Muscle layer of duodenum (tissue), 2 donors: Measurements from ENCODE around the gene MTURN.
A peak's percentile ranks its signal among the peaks of the same experiment; 100 is the strongest.

Source experiments
- H3K27ac ChIP-seq: one replicate; pipeline ENCODE4 v1.7.0; 2013; ENCODE audit warnings: mild to moderate bottlenecking, low read length
- H3K27me3 ChIP-seq: one replicate; pipeline ENCODE4 v1.7.0; 2013; ENCODE audit warnings: low read depth, mild to moderate bottlenecking, control low read depth, low read length
- H3K36me3 ChIP-seq, 2 donors: one replicate each; pipeline ENCODE4 v1.7.0; 2013; ENCODE audit warnings: low read length in 2 of 2, control low read depth in 1 of 2, mild to moderate bottlenecking in 1 of 2; ENCODE audit not compliant: insufficient read depth in 2 of 2, control insufficient read depth in 1 of 2
- H3K4me1 ChIP-seq, 2 donors: one replicate each; pipeline ENCODE4 v1.7.0; 2013; ENCODE audit warnings: low read length in 2 of 2, mild to moderate bottlenecking in 2 of 2, control low read depth in 1 of 2, moderate library complexity in 1 of 2; ENCODE audit not compliant: insufficient read depth in 2 of 2, control insufficient read depth in 1 of 2
- H3K4me3 ChIP-seq, 2 donors: one replicate each; pipeline ENCODE4 v1.7.0; 2013; ENCODE audit warnings: low read length in 2 of 2, low read depth in 1 of 2, mild to moderate bottlenecking in 1 of 2
- H3K9me3 ChIP-seq, 2 donors: one replicate each; pipeline ENCODE4 v1.7.0; 2013; ENCODE audit warnings: low read length in 2 of 2, control low read depth in 1 of 2, mild to moderate bottlenecking in 1 of 2; ENCODE audit not compliant: control insufficient read depth in 1 of 2
- donor health status: healthy.

The MTURN gene

GRCh38 chr7:30136743-30137485 is 2.1 kb downstream of the MTURN start:
- Histone ChIP-seq H3K4me1 (peaks cover 0 to 9% of the 10 kb centered on the region in 2 donors), H3K27me3 (no peaks in the 10 kb centered on the region), H3K4me3 (peak overlapping the region; percentile 84 to 85), H3K27ac (no peak overlapping the region), H3K36me3 (no peaks in the 10 kb centered on the region), H3K9me3 (no peaks in the 10 kb centered on the region)

- Histone ChIP-seq H3K27ac (no peak overlapping the region), H3K4me1 (peaks cover 0 to 9% of the 10 kb centered on the region in 2 donors), H3K27me3 (no peaks in the 10 kb centered on the region), H3K9me3 (no peaks in the 10 kb centered on the region), H3K36me3 (no peaks in the 10 kb centered on the region), H3K4me3 (no peak overlapping the region)
Measured at GRCh38 chr7:30139836-30140384, 5.1 kb downstream of the MTURN start.

- Histone ChIP-seq H3K4me3 (no peak overlapping the region), H3K36me3 (no peaks in the 10 kb centered on the region), H3K27me3 (no peaks in the 10 kb centered on the region), H3K9me3 (no peaks in the 10 kb centered on the region), H3K4me1 (peaks cover 0 to 9% of the 10 kb centered on the region in 2 donors), H3K27ac (no peak overlapping the region)
Measured at GRCh38 chr7:30140456-30140855, 5.7 kb downstream of the MTURN start.

- Histone ChIP-seq H3K9me3 (no peaks in the 10 kb centered on the region), H3K36me3 (no peaks in the 10 kb centered on the region), H3K4me1 (peaks cover 0 to 20% of the 10 kb centered on the region in 2 donors), H3K4me3 (no peak overlapping the region), H3K27me3 (no peaks in the 10 kb centered on the region), H3K27ac (peak overlapping the region; percentile 32)
Measured at GRCh38 chr7:30142710-30143109, 7.9 kb downstream of the MTURN start.

- peak overlapping the region; percentile 32 for H3K27ac ChIP-seq
- no peaks in the 10 kb centered on the region for H3K27me3 ChIP-seq
- no peaks in the 10 kb centered on the region for H3K9me3 ChIP-seq
- H3K4me3 ChIP-seq, result no peak overlapping the region
- H3K4me1 ChIP-seq, result peaks cover 0 to 20% of the 10 kb centered on the region in 2 donors
- peaks cover 0 to 1% of the 10 kb centered on the region in 2 donors for H3K36me3 ChIP-seq
Measured at GRCh38 chr7:30143748-30144251, 9.0 kb downstream of the MTURN start.

GRCh38 chr7:30144657-30145306 is 10.0 kb downstream of the MTURN start:
- H3K4me3 ChIP-seq, result no peak overlapping the region
- no peaks in the 10 kb centered on the region for H3K9me3 ChIP-seq
- no peaks in the 10 kb centered on the region for H3K27me3 ChIP-seq
- peaks cover 0 to 10% of the 10 kb centered on the region in 2 donors for H3K36me3 ChIP-seq
- H3K27ac ChIP-seq, result no peak overlapping the region
- peaks cover 0 to 16% of the 10 kb centered on the region in 2 donors for H3K4me1 ChIP-seq

DNA sequence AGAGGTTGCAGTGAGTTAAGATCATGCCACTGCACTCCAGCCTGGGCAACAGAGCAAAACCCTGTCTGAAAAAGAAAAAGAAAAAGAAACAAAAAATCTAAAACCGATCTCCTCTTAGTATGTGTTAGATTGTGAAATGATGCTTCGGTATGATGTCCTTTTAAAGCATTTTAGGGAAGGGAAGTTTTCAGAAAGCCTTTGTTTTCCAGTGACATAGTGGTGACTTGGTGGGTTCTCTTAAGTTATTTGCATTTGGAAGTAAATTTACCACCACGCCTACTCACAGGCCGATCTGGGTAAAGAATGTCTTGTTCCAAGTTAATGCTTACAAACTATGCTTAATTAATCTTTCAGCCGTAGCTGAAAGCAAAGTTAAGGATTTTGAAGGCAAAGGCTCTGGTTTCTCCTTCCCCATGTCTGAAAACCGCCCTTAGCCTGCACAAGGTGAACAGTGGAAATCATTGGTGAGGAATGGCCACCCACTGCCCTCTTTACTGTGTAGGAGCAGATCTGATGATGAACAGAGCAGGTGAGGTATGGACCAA is 10.7 kb downstream of the MTURN start:
- no peak overlapping the region for H3K27ac ChIP-seq
- H3K4me1 ChIP-seq, result peaks cover 0 to 15% of the 10 kb centered on the region in 2 donors
- H3K4me3 ChIP-seq, result no peak overlapping the region
- peaks cover 0 to 10% of the 10 kb centered on the region in 2 donors for H3K36me3 ChIP-seq
- no peaks in the 10 kb centered on the region for H3K27me3 ChIP-seq
- H3K9me3 ChIP-seq, result no peaks in the 10 kb centered on the region

DNA sequence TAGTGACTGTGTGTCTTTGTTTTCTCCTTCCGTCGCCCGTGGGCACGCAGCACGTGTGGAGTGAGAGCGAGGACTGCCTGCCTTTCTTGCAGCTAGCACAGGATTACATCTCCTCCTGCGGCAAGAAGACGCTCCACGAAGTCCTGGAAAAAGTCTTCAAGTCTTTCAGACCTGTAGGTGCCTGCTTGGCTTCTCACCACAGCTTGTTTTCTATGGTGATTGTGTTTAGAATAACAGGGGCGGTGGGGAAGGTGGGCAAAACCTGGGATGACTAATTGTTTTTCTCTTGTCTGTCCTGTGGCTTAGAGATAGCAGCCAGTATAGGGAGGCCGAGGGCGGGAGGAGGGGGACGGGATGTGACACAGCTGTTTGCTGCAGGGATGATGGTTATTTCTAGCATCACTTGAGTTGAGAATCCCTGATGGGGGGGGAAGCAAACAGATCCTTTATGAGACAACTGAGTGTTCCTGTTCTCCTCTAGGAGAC is 11.4 kb downstream of the MTURN start:
- no peak overlapping the region for H3K27ac ChIP-seq
- H3K9me3 ChIP-seq, result no peaks in the 10 kb centered on the region
- no peak overlapping the region for H3K4me3 ChIP-seq
- peaks cover 0 to 15% of the 10 kb centered on the region in 2 donors for H3K4me1 ChIP-seq
- no peaks in the 10 kb centered on the region for H3K27me3 ChIP-seq
- peaks cover 0 to 10% of the 10 kb centered on the region in 2 donors for H3K36me3 ChIP-seq

GRCh38 chr7:30147223-30147622 is 12.4 kb downstream of the MTURN start:
- no peak overlapping the region for H3K27ac ChIP-seq
- no peaks in the 10 kb centered on the region for H3K9me3 ChIP-seq
- H3K27me3 ChIP-seq, result no peaks in the 10 kb centered on the region
- no peak overlapping the region for H3K4me3 ChIP-seq
- H3K4me1 ChIP-seq, result peaks cover 0 to 15% of the 10 kb centered on the region in 2 donors
- H3K36me3 ChIP-seq, result peaks cover 2 to 12% of the 10 kb centered on the region in 2 donors

- H3K9me3 ChIP-seq, result no peaks in the 10 kb centered on the region
- H3K27me3 ChIP-seq, result no peaks in the 10 kb centered on the region
- H3K4me3 ChIP-seq, result no peak overlapping the region
- H3K36me3 ChIP-seq, result peaks cover 3 to 17% of the 10 kb centered on the region in 2 donors
- no peak overlapping the region for H3K27ac ChIP-seq
- peaks cover 0 to 15% of the 10 kb centered on the region in 2 donors for H3K4me1 ChIP-seq
Measured at GRCh38 chr7:30147785-30148184, 13.0 kb downstream of the MTURN start.

- H3K9me3 ChIP-seq, result no peaks in the 10 kb centered on the region
- H3K4me1 ChIP-seq, result peaks cover 0 to 15% of the 10 kb centered on the region in 2 donors
- no peak overlapping the region for H3K27ac ChIP-seq
- H3K36me3 ChIP-seq, result peaks cover 3 to 17% of the 10 kb centered on the region in 2 donors
- H3K27me3 ChIP-seq, result no peaks in the 10 kb centered on the region
- H3K4me3 ChIP-seq, result no peak overlapping the region
Measured at GRCh38 chr7:30148426-30148825, 13.6 kb downstream of the MTURN start.
